ENCODE results near the gene OSBPL8. TPM values are rescaled to one million over a fixed set of nuclear protein-coding genes. Genes with fewer than 3 reads are reported as not detected.

The OSBPL8 gene
- total and polyA plus RNA-seq, 2 donors (not counting 1 experiment from before 2014, with no cell fraction given): 89.6 to 240 TPM

DNA sequence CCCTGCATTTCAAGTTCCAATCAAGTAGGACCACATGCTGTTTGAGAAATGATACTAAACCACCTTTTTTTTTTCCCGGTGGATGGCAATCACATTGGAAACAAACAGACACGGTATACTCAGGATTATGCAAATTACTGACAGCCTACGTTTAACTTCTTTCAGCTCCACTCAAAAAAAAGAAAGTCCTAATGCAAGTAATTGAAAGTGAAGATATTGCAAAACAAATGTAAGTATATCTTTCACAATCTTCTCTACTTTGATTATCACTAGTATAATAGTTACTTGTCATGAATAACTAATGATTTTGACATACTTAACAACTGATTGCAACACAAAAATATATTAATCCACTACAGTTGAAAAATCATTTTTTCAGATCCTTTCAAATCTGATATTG is 2.6 kb upstream of the OSBPL8 start:
- no peaks in the 10 kb centered on the region for H3K4me1 ChIP-seq (ENCODE audit: control insufficient read depth, extremely low read depth, insufficient read depth, low read length)
- no peaks in the 10 kb centered on the region for H3K27me3 ChIP-seq (ENCODE audit: control insufficient read depth, insufficient read depth, low read length)
- H3K9me3 ChIP-seq (ENCODE audit: control insufficient read depth, insufficient read depth, low read depth, low read length): no peaks in the 10 kb centered on the region
- TF ChIP-seq, protein P1, sequence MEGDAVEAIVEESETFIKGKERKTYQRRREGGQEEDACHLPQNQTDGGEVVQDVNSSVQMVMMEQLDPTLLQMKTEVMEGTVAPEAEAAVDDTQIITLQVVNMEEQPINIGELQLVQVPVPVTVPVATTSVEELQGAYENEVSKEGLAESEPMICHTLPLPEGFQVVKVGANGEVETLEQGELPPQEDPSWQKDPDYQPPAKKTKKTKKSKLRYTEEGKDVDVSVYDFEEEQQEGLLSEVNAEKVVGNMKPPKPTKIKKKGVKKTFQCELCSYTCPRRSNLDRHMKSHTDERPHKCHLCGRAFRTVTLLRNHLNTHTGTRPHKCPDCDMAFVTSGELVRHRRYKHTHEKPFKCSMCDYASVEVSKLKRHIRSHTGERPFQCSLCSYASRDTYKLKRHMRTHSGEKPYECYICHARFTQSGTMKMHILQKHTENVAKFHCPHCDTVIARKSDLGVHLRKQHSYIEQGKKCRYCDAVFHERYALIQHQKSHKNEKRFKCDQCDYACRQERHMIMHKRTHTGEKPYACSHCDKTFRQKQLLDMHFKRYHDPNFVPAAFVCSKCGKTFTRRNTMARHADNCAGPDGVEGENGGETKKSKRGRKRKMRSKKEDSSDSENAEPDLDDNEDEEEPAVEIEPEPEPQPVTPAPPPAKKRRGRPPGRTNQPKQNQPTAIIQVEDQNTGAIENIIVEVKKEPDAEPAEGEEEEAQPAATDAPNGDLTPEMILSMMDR (conservative IDR thresholded peaks at IDR 0.05 in 1 of 2, IDR thresholded peaks at IDR 0.05 in 1 of 2; ENCODE audit: low read depth in 1 of 2, low read length in 2 of 2): no peak
- TF ChIP-seq EZH2 (IDR thresholded peaks at IDR 0.05; ENCODE audit: low read length, missing control alignments): no peak
- no peak overlapping the region for H3K27ac ChIP-seq (ENCODE audit: insufficient read depth, low read length)
- no peaks in the 10 kb centered on the region for H4K20me1 ChIP-seq (ENCODE audit: control insufficient read depth, extremely low read depth, insufficient read depth, low read length)
- H2AFZ ChIP-seq (ENCODE audit: low read length): no peak overlapping the region
- H3K79me2 ChIP-seq (ENCODE audit: control insufficient read depth, insufficient read depth, low read length): peaks cover 22% of the 10 kb centered on the region
- no peak for DNase-seq (ENCODE audit: low read depth in 2 of 2)
- H3K9ac ChIP-seq (ENCODE audit: insufficient read depth, low read length): no peak overlapping the region
- H3K4me3 ChIP-seq (replicated peaks in 1 of 4; ENCODE audit: control extremely low read depth in 1 of 4, insufficient read depth in 1 of 4, low read depth in 3 of 4, low read length in 4 of 4): no peak overlapping the region
- no peak overlapping the region for H3K4me2 ChIP-seq (ENCODE audit: extremely low read depth, insufficient read depth, low read length)
- H3K36me3 ChIP-seq (ENCODE audit: control insufficient read depth, insufficient read depth, low read length): no peaks in the 10 kb centered on the region

DNA sequence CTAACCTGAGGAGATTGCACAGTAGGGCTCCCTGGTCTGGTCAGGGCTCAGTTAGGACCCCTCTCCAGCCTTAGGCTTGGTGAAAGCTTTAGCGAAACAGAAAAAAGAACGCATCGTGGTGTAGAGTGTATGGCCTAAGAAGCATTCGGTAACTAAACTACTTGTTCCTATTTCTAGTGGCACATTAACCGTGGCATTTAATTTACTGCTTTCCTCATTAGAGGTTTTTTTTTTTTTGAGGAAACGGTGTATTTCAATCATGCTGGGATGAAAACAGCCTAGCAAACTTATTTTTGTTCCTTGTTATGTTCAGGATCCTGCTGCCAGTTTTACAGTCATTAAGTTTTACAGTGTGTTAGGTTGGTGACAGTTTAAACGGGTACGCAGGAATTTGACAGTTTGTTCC is 518 bp upstream of the OSBPL8 start:
- TF ChIP-seq, protein P1 (conservative IDR thresholded peaks at IDR 0.05 in 1 of 2, IDR thresholded peaks at IDR 0.05 in 1 of 2; ENCODE audit: low read depth in 1 of 2, low read length in 2 of 2): no peak
- TF ChIP-seq EZH2 (IDR thresholded peaks at IDR 0.05; ENCODE audit: low read length, missing control alignments): no peak
- Histone ChIP-seq H3K4me1 (ENCODE audit: control insufficient read depth, extremely low read depth, insufficient read depth, low read length) (no peaks in the 10 kb centered on the region), H3K27me3 (ENCODE audit: control insufficient read depth, insufficient read depth, low read length) (no peaks in the 10 kb centered on the region), H3K9me3 (ENCODE audit: control insufficient read depth, insufficient read depth, low read depth, low read length) (no peaks in the 10 kb centered on the region), H3K4me2 (ENCODE audit: extremely low read depth, insufficient read depth, low read length) (peak overlapping the region; percentile 96), H3K36me3 (ENCODE audit: control insufficient read depth, insufficient read depth, low read length) (no peaks in the 10 kb centered on the region), H3K9ac (ENCODE audit: insufficient read depth, low read length) (peak overlapping the region; percentile 93), H2AFZ (ENCODE audit: low read length) (peak overlapping the region; percentile 98), H3K27ac (ENCODE audit: insufficient read depth, low read length) (peak overlapping the region; percentile 95), H4K20me1 (ENCODE audit: control insufficient read depth, extremely low read depth, insufficient read depth, low read length) (no peaks in the 10 kb centered on the region), H3K4me3 (replicated peaks in 1 of 4; ENCODE audit: control extremely low read depth in 1 of 4, insufficient read depth in 1 of 4, low read depth in 3 of 4, low read length in 4 of 4) (peak overlapping the region; percentile 66 to 97 (median 87)), H3K79me2 (ENCODE audit: control insufficient read depth, insufficient read depth, low read length) (peaks cover 39% of the 10 kb centered on the region)
- no peak for DNase-seq (ENCODE audit: low read depth in 2 of 2)

DNA sequence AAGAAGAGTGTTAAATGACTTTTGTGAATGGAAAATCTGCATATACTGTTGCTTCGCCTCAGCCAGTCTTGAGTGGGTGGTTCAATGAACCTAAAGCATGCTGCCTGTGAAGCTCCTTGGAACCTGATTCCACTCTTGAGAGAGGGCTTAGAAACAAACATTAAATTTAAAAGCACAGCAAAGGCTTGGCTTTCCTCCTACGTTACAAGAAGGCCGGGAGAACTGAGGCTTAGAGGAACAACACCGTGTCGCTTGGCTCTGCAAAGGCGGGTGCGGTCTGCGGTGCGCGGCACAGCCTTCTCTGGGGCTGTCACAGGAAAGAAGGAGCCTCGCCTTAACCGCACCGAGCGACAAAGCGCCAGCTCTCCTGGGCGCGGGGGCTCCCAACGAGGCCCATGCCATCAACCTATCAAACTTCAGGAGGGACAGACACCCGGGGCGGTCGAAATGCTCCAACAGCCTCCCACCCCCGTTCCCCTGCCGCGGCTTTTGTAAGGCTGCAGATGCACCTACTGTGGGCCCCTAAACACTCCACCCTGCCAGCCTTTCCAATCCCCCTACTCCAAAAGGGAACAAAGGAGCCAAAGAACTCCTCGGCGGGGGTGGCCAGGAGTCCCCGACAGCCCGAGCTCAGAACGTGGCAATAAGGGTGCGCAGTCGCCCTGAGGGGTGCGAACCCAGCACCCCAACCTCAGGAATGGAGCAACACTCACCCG is 729 bp downstream of the OSBPL8 start:
- peaks cover 43% of the 10 kb centered on the region for H3K79me2 ChIP-seq (ENCODE audit: control insufficient read depth, insufficient read depth, low read length)
- peak overlapping the region; percentile 95 for H3K27ac ChIP-seq (ENCODE audit: insufficient read depth, low read length)
- H3K9me3 ChIP-seq (ENCODE audit: control insufficient read depth, insufficient read depth, low read depth, low read length): no peaks in the 10 kb centered on the region

More for the DNA sequence above, 729 bp downstream of the OSBPL8 start:
- peak overlapping the region; percentile 93 for H3K9ac ChIP-seq (ENCODE audit: insufficient read depth, low read length)
- no peaks in the 10 kb centered on the region for H4K20me1 ChIP-seq (ENCODE audit: control insufficient read depth, extremely low read depth, insufficient read depth, low read length)
- H3K4me1 ChIP-seq (ENCODE audit: control insufficient read depth, extremely low read depth, insufficient read depth, low read length): peaks cover 3% of the 10 kb centered on the region
- DNase-seq (ENCODE audit: low read depth in 2 of 2): peak; percentile 25 to 51
- peak overlapping the region; percentile 75 for H2AFZ ChIP-seq (ENCODE audit: low read length)
- TF ChIP-seq, protein P1 (conservative IDR thresholded peaks at IDR 0.05 in 1 of 2, IDR thresholded peaks at IDR 0.05 in 1 of 2; ENCODE audit: low read depth in 1 of 2, low read length in 2 of 2): no peak
- no peak for TF ChIP-seq EZH2 (IDR thresholded peaks at IDR 0.05; ENCODE audit: low read length, missing control alignments)
- H3K36me3 ChIP-seq (ENCODE audit: control insufficient read depth, insufficient read depth, low read length): no peaks in the 10 kb centered on the region
- H3K27me3 ChIP-seq (ENCODE audit: control insufficient read depth, insufficient read depth, low read length): no peaks in the 10 kb centered on the region
- H3K4me3 ChIP-seq (replicated peaks in 1 of 4; ENCODE audit: control extremely low read depth in 1 of 4, insufficient read depth in 1 of 4, low read depth in 3 of 4, low read length in 4 of 4): peak overlapping the region; percentile 69 to 97 (median 92)
- H3K4me2 ChIP-seq (ENCODE audit: extremely low read depth, insufficient read depth, low read length): peak overlapping the region; percentile 84
